Measurements from ENCODE around the gene LMO1.

- TF ChIP-seq POLR2AphosphoS5 (IDR thresholded peaks at IDR 0.05; ENCODE audit: control insufficient read depth, insufficient read depth, low read depth, low read length) (no peak), USF2 (CRISPR knock-in tag; IDR thresholded peaks at IDR 0.05) (no peak), GABPA (tag; conservative IDR thresholded peaks at IDR 0.05; ENCODE audit: low read depth) (no peak), FOSL1 (tag; conservative IDR thresholded peaks at IDR 0.05) (no peak), HINFP (tag; conservative IDR thresholded peaks at IDR 0.05; ENCODE audit: low read depth) (no peak), CTCF (IDR thresholded peaks at IDR 0.05 in 2 of 3, conservative IDR thresholded peaks at IDR 0.05 in 1 of 3; ENCODE audit: insufficient read depth in 2 of 3, low read depth in 1 of 3, low read length in 3 of 3) (no peak), ZZZ3 (IDR thresholded peaks at IDR 0.05) (no peak), RBM25 (IDR thresholded peaks at IDR 0.05; ENCODE audit: low read depth, low read length, severe bottlenecking) (no peak)
These were observed 7.6 kb upstream of the LMO1 start for GRCh38 chr11:8271106-8271886.
